Sigmoid colon (tissue), 4 donors: ENCODE results near the gene OR10A4.

Experiments used
- EP300 ChIP-seq, 4 donors: sonication (generic); formaldehyde crosslinking; IDR thresholded peaks; one replicate each; pipeline ENCODE4 v1.6.1; 2017; ENCODE audit warnings: antibody characterized with exemption in 4 of 4
- POLR2A ChIP-seq, 2 donors: fragments of 450-650 bp; IDR thresholded peaks; one replicate each; pipeline ENCODE4 v1.6.1; 2016; ENCODE audit warnings: antibody characterized with exemption in 2 of 2, mild to moderate bottlenecking in 2 of 2, moderate library complexity in 2 of 2
- POLR2AphosphoS5 ChIP-seq, 4 donors: sonication (generic); formaldehyde crosslinking; IDR thresholded peaks; one replicate each; pipeline ENCODE4 v1.6.1; 2017; ENCODE audit warnings: antibody characterized with exemption in 4 of 4
- TF ChIP-seq, protein P1 (sequence below), 4 experiments: fragments of 450-650 bp in 3 of 4; fragments of 200-600 bp in 1 of 4; IDR thresholded peaks; one replicate each; pipeline ENCODE4 v1.5.1; 2016 to 2019; ENCODE audit warnings: antibody characterized with exemption in 4 of 4, mild to moderate bottlenecking in 3 of 4, moderate library complexity in 2 of 4

- TF ChIP-seq EP300 (IDR thresholded peaks at IDR 0.05) (no peak), POLR2AphosphoS5 (IDR thresholded peaks at IDR 0.05) (no peak), POLR2A (IDR thresholded peaks at IDR 0.05) (no peak)
- TF ChIP-seq, protein P1, sequence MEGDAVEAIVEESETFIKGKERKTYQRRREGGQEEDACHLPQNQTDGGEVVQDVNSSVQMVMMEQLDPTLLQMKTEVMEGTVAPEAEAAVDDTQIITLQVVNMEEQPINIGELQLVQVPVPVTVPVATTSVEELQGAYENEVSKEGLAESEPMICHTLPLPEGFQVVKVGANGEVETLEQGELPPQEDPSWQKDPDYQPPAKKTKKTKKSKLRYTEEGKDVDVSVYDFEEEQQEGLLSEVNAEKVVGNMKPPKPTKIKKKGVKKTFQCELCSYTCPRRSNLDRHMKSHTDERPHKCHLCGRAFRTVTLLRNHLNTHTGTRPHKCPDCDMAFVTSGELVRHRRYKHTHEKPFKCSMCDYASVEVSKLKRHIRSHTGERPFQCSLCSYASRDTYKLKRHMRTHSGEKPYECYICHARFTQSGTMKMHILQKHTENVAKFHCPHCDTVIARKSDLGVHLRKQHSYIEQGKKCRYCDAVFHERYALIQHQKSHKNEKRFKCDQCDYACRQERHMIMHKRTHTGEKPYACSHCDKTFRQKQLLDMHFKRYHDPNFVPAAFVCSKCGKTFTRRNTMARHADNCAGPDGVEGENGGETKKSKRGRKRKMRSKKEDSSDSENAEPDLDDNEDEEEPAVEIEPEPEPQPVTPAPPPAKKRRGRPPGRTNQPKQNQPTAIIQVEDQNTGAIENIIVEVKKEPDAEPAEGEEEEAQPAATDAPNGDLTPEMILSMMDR (IDR thresholded peaks at IDR 0.05): no peak
Measured at GRCh38 chr11:6925007-6925577, 48.7 kb downstream of the OR10A4 start.
